NCI-H82 (cell line): ENCODE results near the gene FBXW4.
"Not testable (repeated sequence)": the region's sequence is repeated elsewhere in the genome, so short reads cannot be mapped to it uniquely, and the experiment has no call there.

Experiments used
- DNase-seq: peaks from one replicate; lab custom pipeline; 2025; lab: John Stamatoyannopoulos, UW

FBXW4 gene

DNA sequence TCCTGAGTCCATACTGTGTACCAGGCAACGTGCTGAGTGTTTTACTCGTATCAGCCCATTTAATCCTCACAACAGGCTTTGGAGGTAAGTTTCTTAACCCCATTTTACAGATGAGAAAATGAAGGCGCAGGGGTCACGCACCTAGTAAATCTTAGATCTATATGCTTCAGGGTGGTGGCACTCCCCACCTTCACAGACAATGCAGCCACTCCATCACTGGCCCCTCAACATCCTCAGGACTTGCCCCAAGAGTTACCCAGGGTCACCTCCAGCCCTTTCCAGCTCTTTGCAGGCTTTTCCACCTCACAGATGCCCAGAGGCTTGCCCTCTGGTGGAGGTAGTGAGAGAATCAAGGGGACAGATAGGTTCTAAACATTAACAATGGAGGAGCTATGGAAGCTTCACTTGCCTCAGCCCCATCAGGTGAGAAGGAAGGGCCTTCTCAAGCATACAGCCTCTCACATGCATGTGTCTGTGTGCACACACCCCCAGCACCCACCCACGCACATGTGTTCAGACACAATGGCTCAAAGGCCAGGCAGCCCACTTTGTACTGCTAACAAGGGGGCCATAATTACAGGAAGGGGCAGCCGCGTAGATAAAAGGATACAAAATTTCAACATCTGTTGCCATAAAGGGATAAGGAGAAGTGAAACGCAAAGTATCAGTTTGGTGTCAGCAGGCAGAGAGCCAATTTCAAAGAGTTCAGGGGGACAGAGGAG, 77.7 kb downstream of the FBXW4 start:
- peak; percentile 65 for DNase-seq

DNA sequence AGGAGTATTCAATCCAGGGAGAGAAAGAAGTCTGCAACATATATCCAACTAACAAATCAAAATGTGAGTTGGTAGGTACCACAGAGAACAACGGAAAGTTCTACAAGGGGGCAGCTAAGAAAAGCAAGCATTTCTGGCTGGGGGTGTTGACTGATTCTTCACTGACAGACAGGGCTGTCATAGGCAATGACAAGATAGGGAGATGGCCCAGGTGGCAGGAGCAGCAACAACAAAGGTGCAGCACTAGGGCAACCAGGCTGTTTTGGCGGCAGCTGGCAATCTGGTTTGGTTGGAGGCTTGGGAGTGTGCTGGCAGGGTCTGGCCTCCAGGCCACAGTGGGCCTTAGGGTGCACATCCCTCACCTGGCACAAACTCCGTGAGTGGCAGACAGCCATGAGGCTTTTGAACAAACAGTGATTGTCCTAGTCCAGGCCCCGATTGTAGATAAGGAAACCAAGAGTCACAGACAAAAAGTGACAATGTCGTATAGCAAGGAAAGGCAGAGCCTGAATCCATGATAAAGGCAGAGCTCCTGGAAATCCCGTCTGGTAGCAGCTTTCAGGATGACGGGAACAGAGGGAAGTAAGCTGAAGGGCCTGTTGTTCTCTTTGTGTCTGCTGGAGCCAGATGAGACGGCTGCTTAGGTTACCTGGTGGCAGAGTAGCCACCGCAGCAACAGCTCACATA, 78.4 kb downstream of the FBXW4 start:
- peak; percentile 42 for DNase-seq

DNA sequence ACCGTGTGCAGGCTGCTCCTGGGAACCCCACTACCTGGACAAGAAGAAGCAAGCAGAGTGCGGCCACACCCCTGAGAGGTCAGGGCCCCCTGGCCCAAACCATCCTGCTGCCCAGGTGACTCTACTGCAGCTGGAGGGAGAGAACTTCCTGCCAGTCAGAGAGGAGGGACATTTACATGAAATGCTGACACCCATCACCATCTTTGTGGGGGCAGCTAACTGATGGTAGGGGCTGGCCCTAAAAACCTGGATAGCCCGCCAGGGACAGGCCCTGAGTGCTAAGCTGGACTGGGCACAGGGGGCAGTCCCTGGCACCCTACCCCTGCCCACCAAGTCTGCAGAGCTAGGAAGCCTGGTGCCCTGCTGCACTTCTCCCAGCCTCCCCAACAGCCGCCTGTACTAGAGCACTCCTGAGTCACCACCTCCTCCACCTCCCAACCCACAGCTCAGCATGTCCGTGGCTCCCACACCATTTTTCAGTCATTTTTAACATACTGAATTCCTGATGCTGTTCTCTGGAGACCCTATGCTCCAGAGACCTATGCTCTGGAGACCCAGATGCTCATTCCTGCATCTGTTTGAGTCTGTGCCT, 79.3 kb downstream of the FBXW4 start:
- DNase-seq, result no peak

DNA sequence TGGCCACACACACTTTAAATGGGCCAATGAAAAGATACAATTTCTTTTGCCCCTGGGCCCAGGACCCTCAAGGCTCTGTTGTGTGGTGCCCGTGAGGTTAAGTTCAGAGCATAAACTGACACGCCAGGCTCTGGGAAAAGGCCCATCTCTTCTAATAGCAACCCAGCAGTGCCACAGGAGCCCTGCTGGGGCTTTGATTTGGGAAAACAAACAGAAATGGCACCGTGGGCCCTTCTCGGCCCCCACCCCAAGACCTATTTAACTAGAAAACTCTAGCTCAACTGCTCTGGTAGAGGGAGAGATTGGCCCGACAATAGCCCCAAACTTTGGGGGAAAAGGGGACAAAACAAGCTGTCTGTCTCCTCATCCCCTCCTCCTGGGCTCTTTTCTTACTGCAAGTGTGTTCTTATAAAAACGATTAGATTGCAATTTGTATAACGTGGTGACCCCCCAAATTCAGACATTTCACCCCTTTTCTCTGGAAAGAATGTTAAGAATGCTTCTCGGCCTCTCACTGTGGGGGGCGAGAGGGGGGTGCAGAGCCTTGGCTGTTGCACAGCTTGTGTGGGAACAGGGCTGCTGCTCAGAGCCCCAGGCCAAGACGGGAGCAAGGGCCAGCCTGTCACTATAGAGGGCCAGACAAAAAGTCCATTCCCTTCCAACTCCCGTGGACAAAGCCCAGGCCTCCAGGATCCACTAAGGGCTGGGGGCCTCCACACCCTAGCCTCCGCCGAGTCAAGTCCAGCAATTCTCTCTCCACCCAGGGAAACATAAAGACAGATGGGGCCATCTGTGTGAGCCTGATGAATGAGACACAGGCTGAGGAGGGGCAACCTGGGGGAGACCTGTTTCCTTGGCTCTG, 80.1 kb downstream of the FBXW4 start:
- peak; percentile 76 for DNase-seq

GRCh38 chr10:101613646-101614045, 81.3 kb downstream of the FBXW4 start:
- no peak for DNase-seq

DNA sequence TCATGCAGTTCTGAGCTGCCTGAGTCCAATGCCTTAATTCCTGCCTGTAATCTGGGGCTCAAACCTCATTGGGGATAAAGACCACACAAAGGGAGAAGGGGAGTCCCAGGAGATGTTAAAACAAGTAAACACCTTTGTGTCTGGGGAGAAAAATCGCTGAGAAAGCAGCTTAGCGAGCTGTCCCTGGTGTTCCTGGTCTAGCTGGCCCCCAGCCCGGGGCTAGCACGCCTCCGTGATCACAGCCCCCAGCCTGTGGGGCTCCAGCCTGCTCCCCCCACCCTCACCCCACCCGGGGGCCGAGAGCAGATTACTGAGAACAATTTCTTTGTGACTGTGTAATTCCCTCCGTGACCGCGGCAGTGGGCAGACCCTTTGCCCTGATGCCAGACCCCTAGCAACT, 82.1 kb downstream of the FBXW4 start:
- DNase-seq, result peak; percentile 63

DNA sequence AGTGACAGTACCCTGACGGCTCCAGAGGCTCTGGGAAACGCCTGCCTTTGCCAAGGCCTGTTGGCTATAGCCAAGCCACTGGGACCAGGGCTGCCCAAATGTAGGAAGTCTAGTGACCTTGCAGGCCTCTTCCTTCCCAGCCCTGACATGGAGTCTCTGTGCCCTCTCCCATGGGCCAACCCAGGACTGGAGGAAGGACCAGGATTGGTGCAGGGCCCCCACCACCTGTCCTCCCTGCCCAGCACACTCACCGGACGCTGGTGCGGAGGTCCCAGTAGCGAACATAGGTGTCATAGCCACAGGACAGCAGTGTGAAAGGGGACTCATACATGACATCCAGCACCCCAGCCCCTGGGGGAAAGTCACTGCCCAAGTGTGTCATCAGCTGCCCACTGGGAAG, 82.9 kb downstream of the FBXW4 start:
- no peak for DNase-seq

- peak; percentile 20 for DNase-seq
Measured at GRCh38 chr10:101611096-101611905, 83.7 kb downstream of the FBXW4 start.

GRCh38 chr10:101609481-101609880, 85.5 kb downstream of the FBXW4 start:
- no peak for DNase-seq

DNA sequence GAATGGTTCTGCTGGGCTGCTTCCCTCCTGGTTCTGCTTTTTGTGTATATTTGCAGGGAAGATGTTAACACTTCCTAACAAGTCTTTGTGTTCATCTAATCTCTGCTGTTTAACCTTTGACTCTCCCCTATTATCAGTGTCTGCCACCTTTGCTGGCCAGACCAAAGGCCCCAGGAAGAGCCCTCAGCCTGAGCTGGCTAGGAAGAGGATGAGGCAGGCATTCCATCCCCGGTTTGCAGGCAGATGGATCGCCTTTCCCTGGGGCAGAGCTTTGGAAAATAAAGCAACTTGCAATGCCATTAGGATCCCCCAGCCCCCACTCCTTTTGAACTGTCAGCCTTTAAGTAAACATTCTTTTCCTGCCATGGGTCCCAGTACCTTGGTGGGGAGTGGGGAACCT, 87.8 kb downstream of the FBXW4 start:
- no peak for DNase-seq

DNA sequence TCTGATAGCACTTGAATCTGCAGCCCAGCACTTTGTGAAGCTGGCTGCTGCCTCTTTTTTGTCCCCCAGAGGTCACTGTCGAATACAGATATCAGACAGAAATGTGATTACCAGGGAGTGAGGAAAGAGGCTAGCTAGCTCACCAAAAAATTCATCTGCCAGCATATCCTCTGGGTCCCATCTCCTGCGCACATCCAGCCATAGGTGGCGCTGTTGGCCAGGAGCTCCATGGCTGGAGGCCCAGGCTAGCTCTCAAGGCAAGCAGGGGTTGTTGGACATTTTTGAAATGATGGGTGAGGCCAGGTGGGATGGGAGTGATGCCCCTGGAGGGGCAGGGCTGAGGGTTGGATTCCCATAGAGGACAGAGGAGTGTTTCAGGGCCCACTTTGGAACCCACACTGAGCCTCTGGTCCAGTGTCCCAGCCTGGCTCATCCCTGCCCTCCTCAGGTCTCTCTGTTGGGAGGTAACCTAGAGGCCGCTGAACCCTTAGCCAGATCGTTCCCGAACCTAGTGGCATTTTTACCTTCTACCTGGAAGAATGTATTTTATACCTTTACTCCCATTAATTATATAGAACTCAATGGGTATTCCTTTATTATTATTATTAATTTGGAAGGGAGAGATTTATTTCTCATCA, 92.1 kb downstream of the FBXW4 start:
- DNase-seq, result peak; percentile 93

GRCh38 chr10:101601541-101601940, 93.4 kb downstream of the FBXW4 start:
- DNase-seq, result peak; percentile 73

DNA sequence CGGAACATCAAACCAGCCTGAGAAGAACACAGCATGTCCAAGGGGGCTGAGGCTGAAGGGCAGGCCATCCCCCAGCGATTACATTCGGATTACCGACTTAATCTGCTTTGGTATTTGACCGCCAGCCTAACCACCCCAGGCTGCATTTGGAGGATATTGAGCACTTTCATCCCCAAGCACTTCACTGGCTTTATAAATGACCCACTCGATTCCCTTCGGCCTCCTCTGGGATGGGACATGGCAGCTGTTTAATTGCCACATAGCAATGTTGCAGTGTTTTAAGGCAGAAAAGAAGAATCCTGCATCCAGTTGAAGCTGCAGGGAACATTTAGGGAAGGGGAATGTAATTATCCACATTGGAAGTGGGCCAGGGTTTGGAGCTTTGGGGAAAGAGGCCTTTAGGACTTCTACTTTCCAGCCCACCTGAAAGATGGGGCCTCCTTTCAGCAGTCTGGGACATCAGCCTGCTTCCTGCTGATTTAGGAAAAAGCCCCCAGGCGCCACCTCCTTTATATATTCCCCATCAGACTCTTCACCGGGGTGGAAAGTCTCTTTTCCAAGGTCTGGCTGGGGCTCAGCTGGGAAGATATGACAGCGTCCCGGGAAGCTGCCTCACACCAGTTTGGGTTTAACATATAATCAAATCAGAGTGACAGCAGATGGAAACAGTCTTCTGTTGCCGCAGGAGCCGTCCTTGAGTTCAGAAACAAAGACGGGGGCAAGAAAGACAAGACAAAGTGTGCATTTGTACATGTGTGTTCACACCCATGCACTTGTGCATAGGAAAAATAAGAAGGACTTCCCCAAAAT, 97.7 kb downstream of the FBXW4 start:
- peak; percentile 87 for DNase-seq

DNA sequence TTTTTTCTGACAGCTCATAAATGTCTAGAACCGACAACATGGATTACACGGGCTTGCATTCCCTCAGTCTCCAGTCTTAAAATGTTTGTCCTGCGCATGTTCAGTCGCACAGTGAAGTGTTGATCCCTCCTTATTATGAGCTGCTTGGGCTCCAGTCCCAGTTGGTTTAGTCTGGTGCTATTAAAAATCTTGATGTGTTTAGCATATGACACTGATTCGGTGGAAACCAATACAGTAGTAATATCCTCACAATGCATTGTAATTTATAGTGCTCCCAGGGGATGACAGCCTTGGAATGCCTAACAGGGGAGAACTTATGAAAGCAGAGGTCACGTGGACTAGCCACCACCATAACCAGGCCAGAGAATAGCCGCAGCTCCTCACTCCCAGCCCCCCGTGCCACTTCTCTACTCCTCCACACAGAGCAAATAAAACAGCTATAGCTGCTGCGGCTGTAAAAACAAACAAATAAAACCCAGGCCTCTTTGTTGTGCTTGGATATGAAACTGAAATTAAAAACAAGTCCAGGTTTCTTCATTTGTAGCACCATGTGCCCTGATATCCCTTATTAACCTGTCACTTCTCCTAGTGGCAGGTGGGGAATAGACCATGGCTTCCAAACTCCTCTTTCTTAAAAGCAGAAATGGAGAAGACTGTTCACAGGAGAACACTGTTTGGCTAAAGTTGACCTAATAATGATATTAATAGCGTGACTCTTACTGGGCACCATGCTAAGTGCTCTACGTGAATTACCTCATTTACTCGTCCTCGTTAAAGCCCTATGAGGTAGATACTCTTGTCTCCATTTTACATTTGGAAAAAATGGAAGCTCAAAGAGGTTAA, 99.2 kb downstream of the FBXW4 start:
- no peak for DNase-seq

DNA sequence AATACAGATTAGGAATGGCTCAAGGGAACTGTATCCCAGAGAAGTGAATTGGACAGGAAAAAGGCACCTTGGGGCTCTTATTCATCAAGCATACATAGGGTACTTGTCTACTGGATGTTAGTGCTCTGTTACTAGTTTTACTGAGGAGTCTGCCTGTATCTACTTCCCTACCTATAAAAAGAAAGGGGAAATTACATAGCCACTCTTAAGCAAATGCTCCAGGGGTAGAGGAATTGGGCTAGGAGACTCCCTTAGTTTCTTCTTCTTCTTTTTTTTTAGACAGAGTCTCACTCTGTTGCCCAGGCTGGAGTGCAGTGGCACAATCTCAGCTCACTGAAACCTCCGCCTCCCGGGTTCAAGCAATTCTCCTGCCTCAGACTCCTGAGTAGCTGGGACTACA, 101.6 kb downstream of the FBXW4 start:
- not testable (repeated sequence) for DNase-seq

- no peak for DNase-seq
Measured at GRCh38 chr10:101588879-101589278, 106.1 kb downstream of the FBXW4 start.

DNA sequence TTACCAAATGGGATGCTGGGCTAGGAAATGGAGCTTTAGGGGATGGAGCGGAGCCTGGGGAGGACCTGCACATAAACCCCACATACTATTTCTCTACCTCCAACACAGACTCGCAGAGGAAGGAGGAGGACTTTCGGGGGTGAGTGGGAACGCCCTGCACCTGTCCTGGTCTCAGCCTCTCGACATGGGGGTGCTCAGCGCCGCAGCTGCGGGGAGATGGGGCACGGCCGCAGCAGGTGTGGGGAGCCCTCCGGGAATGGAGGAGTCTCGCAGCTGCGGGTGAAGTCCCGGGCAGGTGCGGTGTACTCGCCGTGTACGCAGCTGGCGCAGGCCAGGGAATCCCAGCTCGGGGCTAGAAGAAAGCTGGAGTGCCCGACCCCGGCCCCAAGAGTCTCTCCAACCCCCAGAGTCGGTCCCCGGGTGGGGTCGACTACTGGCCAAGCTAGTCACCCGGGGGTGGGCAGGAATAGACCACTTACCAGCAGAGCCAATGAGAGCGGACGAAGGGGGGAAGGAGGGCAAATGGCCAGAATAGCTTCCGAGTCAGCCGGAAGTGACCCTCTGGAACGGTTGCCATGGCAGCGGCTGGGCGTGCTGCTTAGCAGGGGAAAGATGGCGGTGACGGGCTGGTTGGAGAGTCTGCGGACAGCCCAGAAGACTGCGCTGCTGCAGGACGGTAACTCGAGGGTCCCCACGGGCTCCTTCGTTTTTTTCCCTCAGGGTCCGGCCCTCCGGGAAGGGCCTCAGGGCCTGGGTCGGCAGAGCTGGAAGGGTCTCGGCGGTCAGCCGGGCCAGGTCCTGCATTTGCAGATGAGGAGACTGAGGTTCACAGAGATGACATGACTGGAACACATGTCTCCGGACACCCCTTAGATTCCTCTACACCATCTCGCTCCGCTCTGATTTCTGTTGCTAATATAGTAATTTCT, 107.0 kb downstream of the FBXW4 start, which contains the start of the genes DPCD and POLL:
Gene DPCD (plus strand): TSS at position 597 of the 929 bp plus-strand sequence. CDS start 16 bp downstream, at position 613.
Gene POLL (minus strand): TSS at position 533 of the 929 bp plus-strand sequence. CDS start 897 bp downstream, outside the sequence.
- peak; percentile 97 for DNase-seq

- no peak for DNase-seq
Measured at GRCh38 chr10:101585841-101586240, 109.1 kb downstream of the FBXW4 start.
